NCI-H82 treated with DMSO at 0.1 percent for 48 hours (cell line): ENCODE results near the gene KCNJ10.
A peak's percentile ranks its signal among the peaks of the same experiment; 100 is the strongest.
"Not testable (repeated sequence)": the region's sequence is repeated elsewhere in the genome, so short reads cannot be mapped to it uniquely, and the experiment has no call there.

Source experiments
- DNase-seq: peaks from one replicate; lab custom pipeline; 2025; ENCODE audit not compliant: unreplicated experiment; lab: John Stamatoyannopoulos, UW

The KCNJ10 gene

GRCh38 chr1:160062230-160062532 lies 7.8 kb downstream of the KCNJ10 start:
- DNase-seq = no peak

GRCh38 chr1:160061369-160062229 lies 8.4 kb downstream of the KCNJ10 start:
- no peak for DNase-seq

- DNase-seq = no peak
These were observed 11.9 kb downstream of the KCNJ10 start for GRCh38 chr1:160058087-160058486.

GRCh38 chr1:160056648-160057169 lies 13.3 kb downstream of the KCNJ10 start:
- DNase-seq = no peak

- no peak for DNase-seq
These were observed 16.2 kb downstream of the KCNJ10 start for GRCh38 chr1:160053548-160054365.

- no peak for DNase-seq
These were observed 17.0 kb downstream of the KCNJ10 start for GRCh38 chr1:160052936-160053335.

- no peak for DNase-seq
These were observed 19.3 kb downstream of the KCNJ10 start for GRCh38 chr1:160050619-160051018.

GRCh38 chr1:160050182-160050581 lies 19.8 kb downstream of the KCNJ10 start:
- not testable (repeated sequence) for DNase-seq

- DNase-seq = no peak
These were observed 20.9 kb downstream of the KCNJ10 start for GRCh38 chr1:160049101-160049500.

- DNase-seq = no peak
These were observed 21.6 kb downstream of the KCNJ10 start for GRCh38 chr1:160048335-160048734.

GRCh38 chr1:160047111-160047991 lies 22.6 kb downstream of the KCNJ10 start:
- no peak for DNase-seq

- DNase-seq = peak; percentile 13
These were observed 23.4 kb downstream of the KCNJ10 start for GRCh38 chr1:160046494-160047110.

- DNase-seq = no peak
These were observed 24.3 kb downstream of the KCNJ10 start for GRCh38 chr1:160045653-160046052.

GRCh38 chr1:160043543-160043942 lies 26.4 kb downstream of the KCNJ10 start:
- DNase-seq = no peak

GRCh38 chr1:160040476-160040875 lies 29.5 kb downstream of the KCNJ10 start:
- no peak for DNase-seq

GRCh38 chr1:160032165-160032820 lies 37.7 kb downstream of the KCNJ10 start:
- no peak for DNase-seq

GRCh38 chr1:160031365-160032164 lies 38.4 kb downstream of the KCNJ10 start, which contains the start of gene PIGM:
PIGM (minus strand) TSS chr1:160031990; CDS start chr1:160031739, 251 bp downstream.
- peak; percentile 92 for DNase-seq

GRCh38 chr1:160030657-160031364 lies 39.1 kb downstream of the KCNJ10 start:
- DNase-seq = no peak
